Erythroblast (primary cell): ENCODE data around the gene LEMD3.

Experiments
- GATA1 ChIP-seq: IDR thresholded peaks from 2 replicates; pipeline ENCODE4 v1.6.1; 2011; ENCODE audit warnings: low read depth, mild to moderate bottlenecking, control low read depth, low read length, moderate library complexity
- POLR2A ChIP-seq: IDR thresholded peaks from 2 replicates; pipeline ENCODE4 v1.6.1; 2011; ENCODE audit warnings: mild to moderate bottlenecking, low read length

GRCh38 chr12:65123435-65124063, 45.8 kb upstream of the LEMD3 start:
- no peak for TF ChIP-seq POLR2A
- TF ChIP-seq GATA1, result no peak
